ENCODE measurements around the gene SGMS1. TPM values are rescaled to one million over a fixed set of nuclear protein-coding genes. Genes with fewer than 3 reads are reported as not detected.
A peak's percentile ranks its signal among the peaks of the same experiment; 100 is the strongest.

Gene SGMS1
- total RNA-seq, 6 experiments from 2014 or later = 13.6 to 49.8 (median 20.0) TPM

GRCh38 chr10:50645236-50645635 is 21.5 kb upstream of the SGMS1 start:
- TF ChIP-seq POLR2A (IDR thresholded peaks at IDR 0.05) (no peak), CTCF (IDR thresholded peaks at IDR 0.05) (no peak)
- no peak for ATAC-seq
- H3K27me3 ChIP-seq = no peaks in the 10 kb centered on the region
- H3K9me3 ChIP-seq = no peaks in the 10 kb centered on the region
- H3K4me3 ChIP-seq = no peak overlapping the region
- no peaks in the 10 kb centered on the region for H3K36me3 ChIP-seq
- peaks cover 0 to 12% (median 5%) of the 10 kb centered on the region in 4 donors for H3K4me1 ChIP-seq
- H3K27ac ChIP-seq = no peak overlapping the region
- no peak for DNase-seq
- intact Hi-C loops (cut with DNase I) = no loop called here

- no peaks in the 10 kb centered on the region for H3K4me1 ChIP-seq
- TF ChIP-seq POLR2A (IDR thresholded peaks at IDR 0.05) (no peak), CTCF (IDR thresholded peaks at IDR 0.05) (no peak)
- ATAC-seq (no peak), DNase-seq (no peak)
- no peaks in the 10 kb centered on the region for H3K36me3 ChIP-seq
- H3K9me3 ChIP-seq = no peaks in the 10 kb centered on the region
- 43% methylated on average over 2 of the region's 2 CpGs for WGBS (ENCODE audit: insufficient coverage, low coverage, low lambda C conversion rate, missing lambda C conversion rate)
- no peaks in the 10 kb centered on the region for H3K27me3 ChIP-seq
- no peak overlapping the region for H3K27ac ChIP-seq
- no peak overlapping the region for H3K4me3 ChIP-seq
- intact Hi-C loops (cut with DNase I) = no loop called here
These were observed 17.9 kb upstream of the SGMS1 start for GRCh38 chr10:50641626-50642025.

- intact Hi-C loops (cut with DNase I) = no loop called here
These were observed 16.5 kb upstream of the SGMS1 start for GRCh38 chr10:50640238-50640637.

GRCh38 chr10:50636618-50637579 is 13.1 kb upstream of the SGMS1 start:
- peak in 2 of 4 donors; percentile 36 to 55 for ATAC-seq
- no peak for DNase-seq
- 66% methylated on average over 6 of the region's 6 CpGs for WGBS (ENCODE audit: insufficient coverage, low coverage, low lambda C conversion rate, missing lambda C conversion rate)
- no peaks in the 10 kb centered on the region for H3K9me3 ChIP-seq
- TF ChIP-seq POLR2A (IDR thresholded peaks at IDR 0.05) (no peak), CTCF (IDR thresholded peaks at IDR 0.05) (no peak)
- H3K4me3 ChIP-seq = no peak overlapping the region
- H3K27ac ChIP-seq = no peak overlapping the region
- intact Hi-C loops (cut with DNase I) = no loop called here
- no peaks in the 10 kb centered on the region for H3K27me3 ChIP-seq
- H3K4me1 ChIP-seq = no peaks in the 10 kb centered on the region
- H3K36me3 ChIP-seq = no peaks in the 10 kb centered on the region

More at GRCh38 chr10:50640238-50640637, 16.5 kb upstream of the SGMS1 start:
- no peak overlapping the region for H3K4me3 ChIP-seq
- DNase-seq (no peak), ATAC-seq (no peak)
- 80% methylated on average over 1 of the region's 1 CpG for WGBS (ENCODE audit: insufficient coverage, low coverage, low lambda C conversion rate, missing lambda C conversion rate)
- no peaks in the 10 kb centered on the region for H3K9me3 ChIP-seq
- no peaks in the 10 kb centered on the region for H3K36me3 ChIP-seq
- TF ChIP-seq POLR2A (IDR thresholded peaks at IDR 0.05) = no peak
- no peak for TF ChIP-seq CTCF (IDR thresholded peaks at IDR 0.05)
- no peak overlapping the region for H3K27ac ChIP-seq
- no peaks in the 10 kb centered on the region for H3K4me1 ChIP-seq
- no peaks in the 10 kb centered on the region for H3K27me3 ChIP-seq
